Calu3 (cell line): Measurements from ENCODE around the gene GMDS. TPM values are rescaled to one million over a fixed set of nuclear protein-coding genes. Genes with fewer than 3 reads are reported as not detected.

Experiments used
- BruUV-seq: library from RNA; stranded (reverse); fragments of 400-500 nt; replicated peaks from 2 replicates; lab custom pipeline; 2021; lab: Mats Ljungman, UMichigan
- CTCF ChIA-PET: fragments of 300-600 bp; sonication (Branson Sonifier 250); formaldehyde crosslinking; loops from one replicate; lab custom pipeline; 2022; ENCODE audit warnings: antibody characterized with exemption; lab: Charles Lee
- DNase-seq: peaks from one replicate; pipeline ENCODE4 v3.0.0; 2022
- H3K27ac Mint-ChIP-seq: one replicate; pipeline ENCODE4 v1.8.0; 2022; ENCODE audit warnings: mixed read lengths; ENCODE audit not compliant: unreplicated experiment
- H3K27me3 Mint-ChIP-seq: one replicate; pipeline ENCODE4 v1.8.0; 2022; ENCODE audit warnings: mixed read lengths; ENCODE audit not compliant: unreplicated experiment
- H3K36me3 Mint-ChIP-seq: one replicate; pipeline ENCODE4 v1.8.0; 2022; ENCODE audit warnings: mild to moderate bottlenecking, moderate library complexity, mixed read lengths; ENCODE audit not compliant: insufficient read depth, unreplicated experiment
- H3K4me1 Mint-ChIP-seq: one replicate; pipeline ENCODE4 v1.8.0; 2022; ENCODE audit warnings: mild to moderate bottlenecking, low read depth, mixed read lengths; ENCODE audit not compliant: unreplicated experiment
- H3K4me3 Mint-ChIP-seq: one replicate; pipeline ENCODE4 v1.8.0; 2022; ENCODE audit warnings: mild to moderate bottlenecking, low read depth, moderate library complexity, mixed read lengths; ENCODE audit not compliant: unreplicated experiment
- H3K9me3 Mint-ChIP-seq: one replicate; pipeline ENCODE4 v1.8.0; 2022; ENCODE audit warnings: low read depth, mixed read lengths; ENCODE audit not compliant: unreplicated experiment
- intact Hi-C: fragments of 100-400 bp; cut with micrococcal nuclease; formaldehyde crosslinking; loops from one replicate; pipeline ENCODE4 v1.10.0; 2022; ENCODE audit not compliant: unreplicated experiment
- total RNA-seq: library from RNA; stranded (reverse); gene quantifications from 2 replicates; pipeline ENCODE4 v1.2.3, GENCODE V29; 2022
- TF ChIP-seq, protein P1 (sequence below): fragments of 200-600 bp; IDR thresholded peaks from one replicate; pipeline ENCODE4 v1.8.0; 2022; ENCODE audit warnings: antibody characterized with exemption; ENCODE audit not compliant: unreplicated experiment

Gene GMDS
- total RNA-seq, 1 experiment from 2014 or later = 58.2 TPM

GRCh38 chr6:1619098-1619672 is 626.2 kb downstream of the GMDS start:
- CTCF ChIA-PET = no interaction called here
- H3K4me1 Mint-ChIP-seq = no peaks in the 10 kb centered on the region
- TF ChIP-seq, protein P1, sequence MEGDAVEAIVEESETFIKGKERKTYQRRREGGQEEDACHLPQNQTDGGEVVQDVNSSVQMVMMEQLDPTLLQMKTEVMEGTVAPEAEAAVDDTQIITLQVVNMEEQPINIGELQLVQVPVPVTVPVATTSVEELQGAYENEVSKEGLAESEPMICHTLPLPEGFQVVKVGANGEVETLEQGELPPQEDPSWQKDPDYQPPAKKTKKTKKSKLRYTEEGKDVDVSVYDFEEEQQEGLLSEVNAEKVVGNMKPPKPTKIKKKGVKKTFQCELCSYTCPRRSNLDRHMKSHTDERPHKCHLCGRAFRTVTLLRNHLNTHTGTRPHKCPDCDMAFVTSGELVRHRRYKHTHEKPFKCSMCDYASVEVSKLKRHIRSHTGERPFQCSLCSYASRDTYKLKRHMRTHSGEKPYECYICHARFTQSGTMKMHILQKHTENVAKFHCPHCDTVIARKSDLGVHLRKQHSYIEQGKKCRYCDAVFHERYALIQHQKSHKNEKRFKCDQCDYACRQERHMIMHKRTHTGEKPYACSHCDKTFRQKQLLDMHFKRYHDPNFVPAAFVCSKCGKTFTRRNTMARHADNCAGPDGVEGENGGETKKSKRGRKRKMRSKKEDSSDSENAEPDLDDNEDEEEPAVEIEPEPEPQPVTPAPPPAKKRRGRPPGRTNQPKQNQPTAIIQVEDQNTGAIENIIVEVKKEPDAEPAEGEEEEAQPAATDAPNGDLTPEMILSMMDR = no peak
- no peak overlapping the region for H3K4me3 Mint-ChIP-seq
- no TSS peak for BruUV-seq
- H3K36me3 Mint-ChIP-seq = peaks cover 7% of the 10 kb centered on the region
- H3K27me3 Mint-ChIP-seq = no peaks in the 10 kb centered on the region
- no peak overlapping the region for H3K27ac Mint-ChIP-seq
- intact Hi-C loops = no loop called here
- no peaks in the 10 kb centered on the region for H3K9me3 Mint-ChIP-seq
- DNase-seq = no peak

DNA sequence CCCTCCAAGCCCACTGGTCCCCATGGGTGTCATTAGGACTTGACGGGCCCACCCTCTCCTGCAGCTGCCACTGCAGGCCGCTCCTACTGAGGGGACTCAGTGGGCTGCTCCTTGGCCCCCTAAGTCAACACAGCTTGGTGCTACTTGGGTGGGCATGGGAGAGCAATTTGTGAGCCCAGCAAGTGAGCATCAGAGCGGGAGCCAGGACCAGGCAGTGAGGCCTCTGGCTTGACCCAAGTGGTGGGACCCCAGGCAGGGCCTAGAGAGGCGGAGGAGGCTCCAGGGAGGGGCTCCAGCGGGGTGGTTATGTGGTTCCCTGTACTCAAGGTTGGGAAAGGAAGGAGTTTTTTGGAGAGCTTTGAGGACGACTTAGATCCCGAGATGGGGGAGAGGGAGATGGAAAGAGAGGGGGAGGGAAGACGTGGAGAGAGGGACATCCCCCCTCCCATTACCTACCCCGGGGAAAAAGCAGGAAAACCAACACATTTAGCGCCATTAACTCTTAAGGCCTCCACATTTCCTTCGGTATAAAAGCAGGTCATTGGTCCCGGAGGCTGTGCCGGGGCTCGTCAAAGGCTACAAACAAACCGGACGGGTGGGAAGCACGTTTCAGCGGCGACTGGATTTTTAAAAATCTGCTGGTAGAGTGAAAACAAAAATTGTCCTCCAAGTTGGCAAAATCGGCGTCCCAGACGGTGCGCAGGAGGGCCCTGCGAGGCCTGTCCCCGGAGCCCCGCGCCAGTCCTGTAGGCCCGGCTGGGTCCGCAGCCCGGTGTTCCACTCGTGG is 626.9 kb downstream of the GMDS start:
- DNase-seq = no peak
- intact Hi-C loops = no loop called here
- TF ChIP-seq, protein P1 = no peak
- no peaks in the 10 kb centered on the region for H3K9me3 Mint-ChIP-seq
- H3K27me3 Mint-ChIP-seq = no peaks in the 10 kb centered on the region
- CTCF ChIA-PET = no interaction called here
- H3K27ac Mint-ChIP-seq = no peak overlapping the region
- peaks cover 14% of the 10 kb centered on the region for H3K36me3 Mint-ChIP-seq
- no peaks in the 10 kb centered on the region for H3K4me1 Mint-ChIP-seq
- no peak overlapping the region for H3K4me3 Mint-ChIP-seq
- BruUV-seq = no TSS peak

GRCh38 chr6:1617466-1618310 is 627.7 kb downstream of the GMDS start:
- TF ChIP-seq, protein P1 = no peak
- CTCF ChIA-PET = no interaction called here
- no peaks in the 10 kb centered on the region for H3K27me3 Mint-ChIP-seq

DNA sequence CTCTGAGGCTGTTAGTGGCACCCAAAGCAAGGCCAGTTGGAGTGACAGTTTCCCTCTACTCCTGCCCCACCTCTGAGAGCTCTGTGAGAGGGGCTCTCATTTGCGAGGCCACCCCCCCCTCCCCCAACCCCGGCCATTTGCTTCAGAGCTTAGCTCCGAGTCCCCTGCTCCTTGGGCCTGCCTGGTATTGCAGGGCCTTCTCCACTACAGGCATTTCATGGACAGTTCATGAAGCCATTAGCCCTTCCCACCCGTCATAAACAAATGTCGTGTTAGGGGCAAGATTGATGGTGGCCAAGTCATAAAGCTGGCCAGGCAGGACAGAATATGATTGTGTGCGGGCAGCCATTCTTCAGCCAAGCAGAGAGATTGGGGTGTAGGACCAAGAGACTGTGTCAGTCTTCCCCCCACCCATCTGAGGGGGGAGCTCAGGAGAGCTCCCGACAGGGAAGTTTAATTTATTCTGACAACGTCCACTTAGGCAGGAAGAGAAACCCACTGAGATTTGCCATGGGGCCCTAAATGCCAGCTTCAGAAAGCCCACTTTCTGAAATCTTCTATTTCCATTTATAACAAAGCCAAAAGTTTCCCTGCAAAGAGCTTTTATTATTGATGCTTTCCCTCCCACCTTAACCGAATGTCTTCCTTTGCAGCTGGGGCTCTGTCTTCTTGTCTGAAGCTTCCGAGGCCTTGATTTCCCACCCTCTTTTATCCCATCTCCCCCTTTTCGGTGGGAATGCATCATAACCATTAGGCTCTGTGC is 628.5 kb downstream of the GMDS start:
- TF ChIP-seq, protein P1 = no peak
- Mint-ChIP-seq H3K4me3 (no peak overlapping the region), H3K36me3 (peaks cover 30% of the 10 kb centered on the region), H3K27me3 (no peaks in the 10 kb centered on the region), H3K27ac (no peak overlapping the region), H3K4me1 (no peaks in the 10 kb centered on the region), H3K9me3 (no peaks in the 10 kb centered on the region)
- DNase-seq = no peak
- no TSS peak for BruUV-seq
- intact Hi-C loops = no loop called here
- CTCF ChIA-PET = interaction anchor here (1.0 kb wide), 1 partner anchor 10 kb away, joined by 4 read pairs; no protein-coding TSS in a partner anchor

More at GRCh38 chr6:1617466-1618310, 627.7 kb downstream of the GMDS start:
- BruUV-seq = no TSS peak
- no peaks in the 10 kb centered on the region for H3K4me1 Mint-ChIP-seq
- no peak overlapping the region for H3K27ac Mint-ChIP-seq
- intact Hi-C loops = no loop called here
- DNase-seq = no peak
- no peaks in the 10 kb centered on the region for H3K9me3 Mint-ChIP-seq
- no peak overlapping the region for H3K4me3 Mint-ChIP-seq
- peaks cover 22% of the 10 kb centered on the region for H3K36me3 Mint-ChIP-seq
